ENCODE measurements around the gene BAZ1B.
"Not testable (repeated sequence)": the region's sequence is repeated elsewhere in the genome, so short reads cannot be mapped to it uniquely, and the experiment has no call there.

The BAZ1B gene

DNA sequence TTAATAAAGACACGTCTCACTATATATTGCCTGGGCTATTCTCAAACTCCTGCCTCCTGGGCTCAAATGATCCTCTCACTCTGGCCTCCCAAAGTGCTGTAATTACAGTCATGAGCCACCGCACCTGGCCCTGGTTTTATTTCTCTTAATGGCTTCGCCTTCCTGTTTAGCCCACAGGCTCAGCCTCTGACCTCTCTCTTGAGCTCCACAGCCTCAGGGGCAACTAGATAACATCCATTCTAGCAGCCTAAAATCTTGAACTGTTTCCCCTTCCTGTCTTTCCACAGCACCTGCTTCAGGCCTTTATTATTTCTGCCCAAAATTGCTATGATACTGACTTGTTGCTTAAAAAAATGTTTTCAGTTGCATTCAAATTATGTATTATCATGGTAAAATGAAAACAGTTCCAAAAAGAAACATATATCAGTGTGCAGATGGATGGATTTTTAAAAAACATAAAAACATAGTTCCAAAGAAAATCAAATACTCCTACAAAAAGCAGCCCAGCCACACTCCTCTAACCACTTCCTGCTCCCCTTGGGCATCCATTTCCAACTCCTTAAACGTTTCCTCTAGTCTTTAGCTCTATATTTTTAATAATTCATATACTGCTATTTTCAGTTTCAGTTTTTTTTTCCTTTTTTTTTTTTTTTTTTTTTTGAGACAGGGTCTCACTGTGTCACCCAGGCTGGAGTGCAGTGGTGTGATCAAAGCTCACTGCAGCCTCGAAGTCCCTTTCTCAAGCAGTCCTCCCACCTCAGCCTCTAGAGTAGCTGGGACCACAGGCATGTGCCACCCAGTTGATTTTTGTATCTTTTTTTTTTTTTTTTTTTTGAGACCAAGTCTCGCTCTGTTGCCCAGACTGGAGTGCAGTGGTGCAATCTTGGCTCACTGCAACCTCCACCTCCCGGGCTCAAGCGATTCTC is 5.1 kb upstream of the BAZ1B start:
- peaks cover 42% of the 10 kb centered on the region for H3K4me1 Mint-ChIP-seq
- H3K27me3 Mint-ChIP-seq = no peaks in the 10 kb centered on the region
- no peak for DNase-seq
- ATAC-seq = no peak
- peaks cover 4% of the 10 kb centered on the region for H3K36me3 Mint-ChIP-seq (ENCODE audit: low read depth)
- H3K27ac Mint-ChIP-seq = peak overlapping the region; percentile 83
- no peaks in the 10 kb centered on the region for H3K9me3 Mint-ChIP-seq
- peak overlapping the region; percentile 57 for H3K4me3 Mint-ChIP-seq

DNA sequence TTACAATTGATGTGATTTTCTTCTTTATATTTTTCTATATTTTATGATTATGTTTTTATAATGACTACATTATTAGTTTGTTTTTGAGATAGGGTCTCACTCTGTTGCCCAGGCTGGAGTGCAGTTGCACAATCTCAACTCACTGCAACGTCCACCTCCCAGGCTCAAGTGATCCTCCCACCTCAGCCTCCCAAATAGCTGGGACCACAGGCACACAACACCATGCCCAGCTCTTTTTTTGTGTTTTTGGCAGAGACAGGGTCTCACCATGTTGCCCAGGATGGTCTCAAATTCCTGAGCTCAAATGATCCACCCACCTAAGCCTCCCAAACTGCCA is 4.0 kb upstream of the BAZ1B start:
- not testable (repeated sequence) for H3K36me3 Mint-ChIP-seq (ENCODE audit: low read depth); ATAC-seq; H3K9me3 Mint-ChIP-seq; H3K27ac Mint-ChIP-seq; H3K27me3 Mint-ChIP-seq; DNase-seq
- Mint-ChIP-seq H3K4me3 (peak overlapping the region; percentile 82), H3K4me1 (peaks cover 43% of the 10 kb centered on the region)

- H3K27ac Mint-ChIP-seq = no peak overlapping the region
- H3K9me3 Mint-ChIP-seq = no peaks in the 10 kb centered on the region
- H3K36me3 Mint-ChIP-seq (ENCODE audit: low read depth) = peaks cover 44% of the 10 kb centered on the region
- peak; percentile 50 for ATAC-seq
- peak overlapping the region; percentile 94 for H3K4me3 Mint-ChIP-seq
- H3K27me3 Mint-ChIP-seq = no peaks in the 10 kb centered on the region
- peaks cover 66% of the 10 kb centered on the region for H3K4me1 Mint-ChIP-seq
- DNase-seq = peak; percentile 71
Measured at GRCh38 chr7:73521636-73522104, 423 bp downstream of the BAZ1B start.

DNA sequence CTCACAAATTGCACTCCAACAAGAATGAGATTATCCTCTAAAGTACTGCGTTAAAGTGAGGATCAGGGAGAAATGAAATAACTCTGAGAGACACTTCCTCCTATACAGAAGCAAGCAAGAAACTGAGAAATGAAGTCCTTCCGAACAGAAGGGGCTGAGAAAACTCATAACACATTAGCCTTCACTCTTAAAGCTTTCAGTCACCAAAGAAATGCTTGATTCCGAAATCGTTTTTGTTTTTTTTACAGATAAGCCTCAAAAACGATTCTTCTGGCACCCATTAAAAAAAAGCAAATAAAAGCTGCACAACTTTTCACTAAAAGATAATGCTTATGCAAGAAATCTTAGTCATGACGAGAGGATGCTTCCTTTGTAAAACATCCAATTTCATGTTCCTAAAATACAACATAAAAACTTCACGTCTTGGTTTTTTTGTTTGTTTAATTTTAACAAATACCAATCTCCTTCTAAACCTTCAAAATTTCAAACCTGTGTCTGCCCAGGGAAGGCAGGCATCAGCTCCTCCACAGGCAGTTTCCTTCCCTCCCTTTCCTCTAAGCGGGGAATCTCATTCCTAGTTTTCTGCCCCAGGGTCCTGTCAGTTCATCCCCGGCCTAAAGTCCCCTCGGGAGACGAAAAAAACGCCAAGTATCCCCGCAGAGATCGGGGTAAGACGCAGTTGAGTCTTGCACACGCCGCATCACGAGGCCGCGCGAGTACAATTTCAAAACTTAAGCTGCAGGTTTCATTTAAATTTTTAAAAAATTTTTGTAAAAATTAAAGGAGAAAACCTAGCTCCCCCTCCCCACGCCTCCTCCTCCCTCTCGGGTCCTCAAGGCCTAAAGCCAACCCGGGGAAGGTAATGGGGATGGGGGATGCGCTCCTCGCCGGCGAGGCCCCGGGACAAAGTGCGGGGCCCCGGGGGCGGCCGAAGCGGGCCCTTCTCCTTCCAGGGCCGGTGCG is 1.1 kb downstream of the BAZ1B start:
- DNase-seq (no peak), ATAC-seq (no peak)
- no peaks in the 10 kb centered on the region for H3K9me3 Mint-ChIP-seq
- peaks cover 64% of the 10 kb centered on the region for H3K4me1 Mint-ChIP-seq
- H3K4me3 Mint-ChIP-seq = peak overlapping the region; percentile 90
- H3K27ac Mint-ChIP-seq = peak overlapping the region; percentile 88
- peaks cover 45% of the 10 kb centered on the region for H3K36me3 Mint-ChIP-seq (ENCODE audit: low read depth)
- H3K27me3 Mint-ChIP-seq = no peaks in the 10 kb centered on the region

DNA sequence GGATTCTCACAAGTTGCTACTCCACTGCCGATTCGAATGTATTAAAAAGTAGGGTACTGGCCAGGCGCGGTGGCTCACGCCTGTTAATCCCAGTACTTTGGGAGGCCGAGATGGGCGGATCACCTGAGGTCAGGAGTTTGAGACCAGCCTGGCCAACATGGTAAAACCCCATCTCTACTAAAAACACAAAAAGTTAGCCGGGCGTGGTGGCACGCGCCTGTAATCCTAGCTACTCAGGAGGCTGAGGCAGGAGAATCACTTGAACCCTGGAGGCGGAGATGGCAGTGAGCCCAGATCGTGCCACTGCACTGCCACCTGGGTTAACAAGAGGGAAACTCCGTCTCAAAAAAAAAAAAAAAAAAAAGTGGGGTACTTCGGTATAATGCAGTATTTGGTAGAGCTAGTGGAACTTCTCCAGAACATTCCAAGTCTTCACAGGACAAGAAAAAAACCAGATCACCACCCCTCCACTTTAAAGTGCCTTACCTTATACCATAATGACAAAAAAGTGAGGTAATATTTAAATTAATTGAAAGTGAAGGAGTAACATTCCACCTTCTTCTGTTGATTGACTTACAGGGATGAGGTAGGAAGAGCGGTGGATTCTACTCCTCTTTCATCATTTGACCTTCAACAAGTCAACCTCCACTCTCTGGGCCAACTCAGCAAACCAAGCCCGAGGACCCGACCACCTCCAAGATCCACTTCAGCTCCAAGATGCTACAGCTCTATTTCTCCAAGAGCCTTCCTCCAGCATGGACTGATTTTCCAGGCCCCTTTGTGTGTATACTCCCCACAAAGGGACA is 2.0 kb downstream of the BAZ1B start:
- no peaks in the 10 kb centered on the region for H3K27me3 Mint-ChIP-seq
- H3K4me3 Mint-ChIP-seq = peak overlapping the region; percentile 90
- H3K36me3 Mint-ChIP-seq (ENCODE audit: low read depth) = peaks cover 47% of the 10 kb centered on the region
- peaks cover 57% of the 10 kb centered on the region for H3K4me1 Mint-ChIP-seq
- ATAC-seq = no peak
- H3K9me3 Mint-ChIP-seq = no peaks in the 10 kb centered on the region
- peak; percentile 18 for DNase-seq
- peak overlapping the region; percentile 88 for H3K27ac Mint-ChIP-seq

GRCh38 chr7:73518470-73518869 is 3.6 kb downstream of the BAZ1B start:
- peak overlapping the region; percentile 72 for H3K27ac Mint-ChIP-seq
- DNase-seq = no peak
- peaks cover 58% of the 10 kb centered on the region for H3K36me3 Mint-ChIP-seq (ENCODE audit: low read depth)
- no peaks in the 10 kb centered on the region for H3K9me3 Mint-ChIP-seq
- H3K4me3 Mint-ChIP-seq = peak overlapping the region; percentile 90
- H3K4me1 Mint-ChIP-seq = peaks cover 57% of the 10 kb centered on the region
- H3K27me3 Mint-ChIP-seq = no peaks in the 10 kb centered on the region
- no peak for ATAC-seq

DNA sequence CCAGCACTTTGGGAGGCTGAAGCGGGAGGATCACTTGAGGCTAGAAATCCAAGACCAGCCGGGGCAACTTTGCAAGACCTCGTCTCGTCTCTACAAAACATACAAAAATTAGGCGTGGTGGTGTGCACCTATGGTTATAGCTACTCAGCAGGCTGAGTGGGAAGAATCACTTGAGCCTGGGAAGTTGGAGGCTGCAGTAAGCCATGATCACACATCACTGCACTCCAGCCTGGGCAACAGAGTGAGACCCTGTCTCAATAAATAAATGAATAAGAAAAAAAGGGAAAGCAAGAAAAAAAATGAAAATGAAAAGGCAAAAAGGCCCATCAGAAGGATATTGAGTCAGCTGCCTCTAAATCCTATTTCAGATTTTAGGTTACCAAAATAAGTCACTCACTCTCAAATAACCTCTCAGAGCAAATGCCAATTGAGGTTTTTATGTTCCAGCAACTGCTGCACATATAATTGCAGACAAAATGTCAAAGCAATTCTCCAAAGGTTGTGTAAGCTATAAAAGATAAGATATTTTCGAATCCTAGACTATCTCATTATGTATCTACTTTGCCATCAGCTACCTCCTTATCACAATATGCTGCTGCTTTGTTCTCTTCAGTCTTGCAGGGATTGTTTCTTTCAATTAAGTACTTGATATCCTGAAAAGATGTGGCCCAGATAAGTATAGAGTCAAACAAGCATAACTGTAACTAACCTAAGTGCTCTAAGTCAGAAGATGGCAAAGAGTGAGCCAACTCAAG is 4.7 kb downstream of the BAZ1B start:
- peak overlapping the region; percentile 62 for H3K27ac Mint-ChIP-seq
- peaks cover 63% of the 10 kb centered on the region for H3K36me3 Mint-ChIP-seq (ENCODE audit: low read depth)
- no peak for DNase-seq
- ATAC-seq = no peak
- no peaks in the 10 kb centered on the region for H3K9me3 Mint-ChIP-seq
- peaks cover 55% of the 10 kb centered on the region for H3K4me1 Mint-ChIP-seq
- H3K4me3 Mint-ChIP-seq = peak overlapping the region; percentile 18
- H3K27me3 Mint-ChIP-seq = no peaks in the 10 kb centered on the region

- ATAC-seq (no peak), DNase-seq (no peak)
- H3K4me1 Mint-ChIP-seq = peaks cover 48% of the 10 kb centered on the region
- no peaks in the 10 kb centered on the region for H3K9me3 Mint-ChIP-seq
- H3K27ac Mint-ChIP-seq = peak overlapping the region; percentile 56
- H3K36me3 Mint-ChIP-seq (ENCODE audit: low read depth) = peaks cover 67% of the 10 kb centered on the region
- no peaks in the 10 kb centered on the region for H3K27me3 Mint-ChIP-seq
- no peak overlapping the region for H3K4me3 Mint-ChIP-seq
Measured at GRCh38 chr7:73515178-73515577, 6.9 kb downstream of the BAZ1B start.

GRCh38 chr7:73512018-73512780 is 9.9 kb downstream of the BAZ1B start:
- DNase-seq (no peak), ATAC-seq (no peak)
- Mint-ChIP-seq H3K4me1 (peaks cover 21% of the 10 kb centered on the region), H3K9me3 (no peaks in the 10 kb centered on the region), H3K4me3 (no peak overlapping the region), H3K27ac (no peak overlapping the region), H3K36me3 (ENCODE audit: low read depth) (peaks cover 56% of the 10 kb centered on the region), H3K27me3 (no peaks in the 10 kb centered on the region)

- peaks cover 11% of the 10 kb centered on the region for H3K4me1 Mint-ChIP-seq
Measured at GRCh38 chr7:73509463-73509862, 12.6 kb downstream of the BAZ1B start.

GRCh38 chr7:73507556-73507955 is 14.5 kb downstream of the BAZ1B start:
- H3K4me3 Mint-ChIP-seq = no peak overlapping the region
- no peak for DNase-seq
- no peak overlapping the region for H3K27ac Mint-ChIP-seq
- no peaks in the 10 kb centered on the region for H3K9me3 Mint-ChIP-seq
- peaks cover 3% of the 10 kb centered on the region for H3K4me1 Mint-ChIP-seq
- no peaks in the 10 kb centered on the region for H3K27me3 Mint-ChIP-seq
- no peak for ATAC-seq
- peaks cover 64% of the 10 kb centered on the region for H3K36me3 Mint-ChIP-seq (ENCODE audit: low read depth)

More at GRCh38 chr7:73509463-73509862, 12.6 kb downstream of the BAZ1B start:
- H3K27me3 Mint-ChIP-seq = no peaks in the 10 kb centered on the region
- ATAC-seq (no peak), DNase-seq (no peak)
- H3K4me3 Mint-ChIP-seq = no peak overlapping the region
- H3K27ac Mint-ChIP-seq = no peak overlapping the region
- H3K9me3 Mint-ChIP-seq = no peaks in the 10 kb centered on the region
- peaks cover 62% of the 10 kb centered on the region for H3K36me3 Mint-ChIP-seq (ENCODE audit: low read depth)

DNA sequence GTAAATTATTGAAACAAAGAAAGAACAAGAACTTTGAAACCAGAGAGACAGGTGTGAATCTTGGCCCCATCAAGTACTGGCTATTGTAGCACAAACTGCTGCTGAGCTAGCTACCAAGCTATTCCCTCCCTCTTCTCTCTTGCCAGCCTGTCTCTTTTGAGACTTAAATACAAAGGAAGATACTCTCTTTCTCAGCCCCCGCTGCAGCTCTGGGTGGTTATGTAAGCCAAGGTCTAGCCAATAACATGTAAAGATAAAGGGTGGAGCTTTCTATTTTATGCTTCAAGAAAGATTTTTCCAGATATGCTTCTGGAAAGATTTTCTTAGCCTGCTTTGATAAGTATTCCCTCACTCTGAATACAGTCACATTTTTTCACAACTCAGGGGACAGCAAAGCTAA is 17.2 kb downstream of the BAZ1B start:
- peak overlapping the region; percentile 17 for H3K27ac Mint-ChIP-seq
- no peaks in the 10 kb centered on the region for H3K9me3 Mint-ChIP-seq
- H3K27me3 Mint-ChIP-seq = no peaks in the 10 kb centered on the region
- DNase-seq (no peak), ATAC-seq (no peak)
- no peaks in the 10 kb centered on the region for H3K4me1 Mint-ChIP-seq
- peaks cover 59% of the 10 kb centered on the region for H3K36me3 Mint-ChIP-seq (ENCODE audit: low read depth)
- no peak overlapping the region for H3K4me3 Mint-ChIP-seq

DNA sequence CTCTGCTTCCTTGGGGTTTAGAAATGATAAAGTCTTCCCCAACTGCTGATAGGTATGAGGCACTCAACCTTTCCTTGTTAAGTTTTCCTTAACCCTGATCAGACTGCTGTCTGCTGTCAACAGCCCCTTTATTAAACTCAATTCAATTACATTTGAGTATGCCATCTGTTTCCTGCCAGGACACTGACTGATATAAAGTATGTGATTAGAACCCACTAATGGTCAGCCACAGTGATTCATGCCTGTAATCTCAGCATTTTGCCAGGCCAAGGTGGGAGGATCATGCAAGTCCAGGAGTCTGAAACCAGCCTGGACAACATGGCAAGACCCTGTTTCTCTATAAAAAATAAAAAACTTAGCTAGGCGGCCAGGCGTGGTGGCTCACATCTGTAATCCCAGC is 18.1 kb downstream of the BAZ1B start:
- DNase-seq (no peak), ATAC-seq (no peak)
- no peak overlapping the region for H3K4me3 Mint-ChIP-seq
- H3K4me1 Mint-ChIP-seq = no peaks in the 10 kb centered on the region
- H3K36me3 Mint-ChIP-seq (ENCODE audit: low read depth) = peaks cover 60% of the 10 kb centered on the region
- no peak overlapping the region for H3K27ac Mint-ChIP-seq
- no peaks in the 10 kb centered on the region for H3K27me3 Mint-ChIP-seq
- no peaks in the 10 kb centered on the region for H3K9me3 Mint-ChIP-seq

All from activated naive CD8-positive, alpha-beta T cell treated with anti-CD3 and anti-CD28 coated beads, Interleukin-2, amount 50 U/mL, for 24 hours (primary cell).